Natural killer cell (primary cell): ENCODE data around the gene SPTB. TPM values are rescaled to one million over a fixed set of nuclear protein-coding genes. Genes with fewer than 3 reads are reported as not detected.

Experiments used
- ATAC-seq, 3 donors: fragments of 150-1000 bp in 2 of 3; fragments of 200-7000 bp in 1 of 3; cut with Tn5 transposase; 1 replicate in 1 of 3; 2 replicates in 2 of 3; pipeline ENCODE4 v1.10.0; 2021; ENCODE audit warnings: mild to moderate bottlenecking in 2 of 3, moderate library complexity in 2 of 3
- DNase-seq, 2 donors: peaks; one replicate each; pipeline versions ENCODE4 v3.0.0 to v3.0.0-alpha.2; 2013 to 2021; ENCODE audit warnings: mixed read lengths in 1 of 2
- H3K27ac ChIP-seq: one replicate; pipeline ENCODE4 v1.5.1; 2013; ENCODE audit warnings: mild to moderate bottlenecking, low read length
- H3K27me3 ChIP-seq: one replicate; pipeline ENCODE4 v1.6.1; 2013; ENCODE audit warnings: low read length; ENCODE audit not compliant: control insufficient read depth, insufficient read depth
- H3K36me3 ChIP-seq: one replicate; pipeline ENCODE4 v1.6.1; 2013; ENCODE audit warnings: low read length; ENCODE audit not compliant: control insufficient read depth, insufficient read depth
- H3K4me1 ChIP-seq: one replicate; pipeline ENCODE4 v1.6.1; 2013; ENCODE audit warnings: low read length; ENCODE audit not compliant: control insufficient read depth, insufficient read depth
- H3K4me3 ChIP-seq: one replicate; pipeline ENCODE4 v1.5.1; 2013; ENCODE audit warnings: low read length
- H3K9me3 ChIP-seq: one replicate; pipeline ENCODE4 v1.6.1; 2013; ENCODE audit warnings: low read length; ENCODE audit not compliant: control insufficient read depth, insufficient read depth
- H3K27ac Mint-ChIP-seq, 2 donors: one replicate each; pipeline ENCODE4 v1.8.0; 2022; ENCODE audit warnings: mild to moderate bottlenecking in 2 of 2, mixed read lengths in 2 of 2, moderate library complexity in 1 of 2
- H3K27me3 Mint-ChIP-seq, 2 donors: one replicate each; pipeline ENCODE4 v1.8.0; 2022; ENCODE audit warnings: low read depth in 2 of 2, mixed read lengths in 2 of 2
- H3K36me3 Mint-ChIP-seq: one replicate; pipeline ENCODE4 v1.8.0; 2022; ENCODE audit warnings: mixed read lengths
- H3K4me1 Mint-ChIP-seq, 2 donors: one replicate each; pipeline ENCODE4 v1.8.0; 2022; ENCODE audit warnings: mixed read lengths in 2 of 2
- H3K4me3 Mint-ChIP-seq: one replicate; pipeline ENCODE4 v1.8.0; 2022; ENCODE audit warnings: mild to moderate bottlenecking, moderate library complexity, mixed read lengths
- H3K9me3 Mint-ChIP-seq, 2 donors: one replicate each; pipeline ENCODE4 v1.8.0; 2022; ENCODE audit warnings: mixed read lengths in 2 of 2
- CTCF ChIP-seq: fragments of 200-600 bp; IDR thresholded peaks from one replicate; pipeline ENCODE4 v1.8.0; 2022; ENCODE audit warnings: antibody characterized with exemption
- WGBS: methylation state at CpG from one replicate; pipeline ENCODE4 v1.1.7; 2013; ENCODE audit warnings: missing lambda C conversion rate; ENCODE audit not compliant: insufficient coverage; 5-methylcytosine and 5-hydroxymethylcytosine counted together
- intact Hi-C: fragments of 100-400 bp; cut with micrococcal nuclease; formaldehyde crosslinking; loops from one replicate; pipeline ENCODE4 v1.14.2; 2022
- total RNA-seq, 4 donors: library from RNA; stranded (reverse); fragments of 120-200 nt in 1 of 4; gene quantifications; one replicate each; pipeline versions ENCODE4 v1.2.3 to v1.2.4, GENCODE V29; 2013 to 2022

Gene SPTB
- total RNA-seq, 3 donors from 2014 or later (not counting 1 experiment from before 2014, with no cell fraction given): 0.07 to 0.59 (median 0.13) TPM

DNA sequence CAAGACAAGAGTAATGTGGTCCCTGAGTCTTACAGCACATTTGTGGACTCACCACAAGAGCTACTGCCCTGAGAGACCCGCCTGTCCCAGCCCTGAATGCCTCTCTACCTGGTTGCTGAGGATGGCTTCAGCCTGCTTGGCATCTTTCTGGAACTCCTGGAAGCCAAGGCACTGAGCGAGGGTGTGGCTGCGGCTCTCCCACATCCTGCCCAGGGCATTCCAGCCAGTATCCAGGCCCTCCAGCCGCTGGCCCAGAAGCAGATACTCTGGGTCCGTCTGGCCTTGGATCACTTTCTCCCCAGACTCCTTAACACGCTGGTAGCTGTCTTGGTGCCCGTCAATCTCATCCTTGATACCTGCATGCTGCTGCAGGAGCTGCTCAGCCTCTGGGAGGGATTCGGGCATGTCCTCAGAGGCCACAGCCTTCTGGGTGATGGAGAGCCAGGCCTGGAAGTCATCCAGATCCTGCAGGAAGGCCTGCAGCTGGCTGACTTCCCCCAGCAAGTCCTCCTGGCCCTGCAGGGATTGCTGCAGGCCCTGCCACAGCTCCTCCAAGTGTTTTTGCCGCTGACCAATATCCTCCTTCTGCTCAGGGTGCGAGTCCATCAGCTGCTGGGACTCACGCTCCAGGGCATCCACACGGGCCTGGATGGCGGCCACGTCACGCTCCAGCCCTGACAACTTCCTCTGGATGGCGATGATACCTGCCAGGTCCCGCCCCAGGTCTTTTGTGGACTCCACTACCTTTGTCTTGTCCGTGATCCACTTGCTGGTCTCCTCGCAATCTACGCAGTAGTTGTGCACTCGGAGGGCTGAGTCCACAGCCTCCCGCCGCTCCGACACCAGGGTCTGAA is 93.2 kb downstream of the SPTB start:
- H3K4me1 ChIP-seq: no peaks in the 10 kb centered on the region
- H3K36me3 Mint-ChIP-seq: no peaks in the 10 kb centered on the region
- H3K27me3 ChIP-seq: no peaks in the 10 kb centered on the region
- H3K9me3 ChIP-seq: no peaks in the 10 kb centered on the region
- no peak overlapping the region for H3K4me3 Mint-ChIP-seq
- no peak overlapping the region for H3K4me3 ChIP-seq
- H3K27ac Mint-ChIP-seq: no peak overlapping the region
- intact Hi-C loops: no loop called here
- 91% methylated on average over 24 of the region's 24 CpGs for whole genome bisulfite sequencing
- TF ChIP-seq CTCF: no peak
- DNase-seq (no peak), ATAC-seq (no peak)
- H3K36me3 ChIP-seq: no peaks in the 10 kb centered on the region
- H3K27ac ChIP-seq: no peak overlapping the region
- H3K27me3 Mint-ChIP-seq: no peaks in the 10 kb centered on the region
- no peaks in the 10 kb centered on the region for H3K9me3 Mint-ChIP-seq
- no peaks in the 10 kb centered on the region for H3K4me1 Mint-ChIP-seq

DNA sequence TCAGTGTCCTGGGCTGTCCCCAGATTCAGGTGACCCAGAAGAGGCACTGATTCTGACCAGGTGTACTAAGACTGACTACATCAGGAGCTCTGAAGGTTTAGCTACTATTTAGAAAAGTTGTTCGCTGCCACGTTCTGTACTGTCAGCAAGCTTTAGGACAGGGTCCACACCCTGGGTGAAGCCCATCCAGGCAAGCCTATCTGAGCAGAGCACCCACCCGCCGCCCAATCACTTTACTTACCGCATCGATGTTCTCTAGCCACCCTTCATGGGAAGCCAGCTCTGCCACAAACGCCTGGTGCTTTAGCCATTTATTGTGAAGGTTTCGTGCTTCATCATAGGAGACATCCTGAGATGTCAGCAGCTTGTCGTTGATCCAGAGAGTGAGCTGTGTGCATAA is 95.7 kb downstream of the SPTB start:
- 94% methylated on average over 9 of the region's 9 CpGs for WGBS
- Mint-ChIP-seq H3K4me3 (no peak overlapping the region), H3K27me3 (no peaks in the 10 kb centered on the region), H3K36me3 (no peaks in the 10 kb centered on the region), H3K9me3 (no peaks in the 10 kb centered on the region), H3K4me1 (no peaks in the 10 kb centered on the region), H3K27ac (no peak overlapping the region)
- Histone ChIP-seq H3K36me3 (no peaks in the 10 kb centered on the region), H3K27ac (no peak overlapping the region), H3K9me3 (no peaks in the 10 kb centered on the region), H3K4me1 (no peaks in the 10 kb centered on the region), H3K27me3 (no peaks in the 10 kb centered on the region), H3K4me3 (no peak overlapping the region)
- ATAC-seq (no peak), DNase-seq (no peak)
- no peak for TF ChIP-seq CTCF
- intact Hi-C loops: no loop called here

DNA sequence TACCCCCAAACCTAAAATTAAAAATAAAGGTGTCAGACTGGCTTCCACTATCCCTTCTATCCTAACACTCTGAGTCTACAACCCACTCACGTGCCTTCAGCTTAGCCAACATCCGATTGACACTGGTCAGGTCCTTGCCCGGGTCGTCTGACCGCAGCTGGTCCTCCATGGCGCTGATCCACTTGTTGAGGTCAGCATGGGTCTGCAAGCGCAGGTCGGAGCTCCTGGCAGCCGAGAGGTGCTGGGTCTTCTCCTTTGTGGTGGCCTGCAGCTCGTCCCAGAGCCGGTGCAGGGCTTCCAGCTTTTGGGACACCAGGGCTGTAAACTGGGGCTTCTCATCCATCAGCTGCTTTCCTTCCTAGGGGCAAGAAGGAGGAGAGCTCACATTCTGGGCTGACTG is 97.5 kb downstream of the SPTB start:
- Histone ChIP-seq H3K4me1 (no peaks in the 10 kb centered on the region), H3K27me3 (no peaks in the 10 kb centered on the region), H3K36me3 (no peaks in the 10 kb centered on the region), H3K9me3 (no peaks in the 10 kb centered on the region), H3K27ac (no peak overlapping the region), H3K4me3 (no peak overlapping the region)
- no peaks in the 10 kb centered on the region for H3K36me3 Mint-ChIP-seq
- DNase-seq (no peak), ATAC-seq (no peak)
- no peak overlapping the region for H3K27ac Mint-ChIP-seq
- no peaks in the 10 kb centered on the region for H3K4me1 Mint-ChIP-seq
- H3K4me3 Mint-ChIP-seq: no peak overlapping the region
- no peaks in the 10 kb centered on the region for H3K9me3 Mint-ChIP-seq
- intact Hi-C loops: no loop called here
- H3K27me3 Mint-ChIP-seq: no peaks in the 10 kb centered on the region
- 89% methylated on average over 11 of the region's 11 CpGs for WGBS
- TF ChIP-seq CTCF: no peak

DNA sequence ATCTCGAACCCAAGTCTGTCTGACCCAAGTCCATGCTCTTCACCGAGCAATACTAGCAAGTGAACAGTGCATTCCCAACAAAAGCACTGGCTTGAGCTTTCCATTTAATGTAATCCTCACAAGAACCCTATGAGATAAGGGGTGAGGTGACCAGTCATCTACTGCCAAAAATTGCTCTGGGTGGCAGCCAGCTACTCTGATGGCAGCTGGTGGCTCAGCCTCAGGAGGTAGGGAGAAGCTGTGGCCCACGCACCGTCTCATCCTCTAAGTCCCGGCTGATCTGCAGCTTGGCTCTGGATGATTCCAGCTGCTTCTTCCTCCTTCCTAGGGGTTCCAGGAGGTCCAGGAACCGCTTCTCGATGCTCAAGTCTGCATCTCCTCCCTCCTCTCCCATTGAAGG is 100.2 kb downstream of the SPTB start:
- ATAC-seq (no peak), DNase-seq (no peak)
- no peaks in the 10 kb centered on the region for H3K27me3 ChIP-seq
- H3K36me3 ChIP-seq: no peaks in the 10 kb centered on the region
- H3K9me3 ChIP-seq: no peaks in the 10 kb centered on the region
- no peaks in the 10 kb centered on the region for H3K4me1 ChIP-seq
- Mint-ChIP-seq H3K4me1 (no peaks in the 10 kb centered on the region), H3K9me3 (no peaks in the 10 kb centered on the region), H3K36me3 (no peaks in the 10 kb centered on the region), H3K27ac (no peak overlapping the region), H3K27me3 (no peaks in the 10 kb centered on the region), H3K4me3 (no peak overlapping the region)
- H3K27ac ChIP-seq: no peak overlapping the region
- WGBS: 92% methylated on average over 7 of the region's 7 CpGs
- no peak overlapping the region for H3K4me3 ChIP-seq
- intact Hi-C loops: no loop called here
- TF ChIP-seq CTCF: no peak
